Measurements from ENCODE around the gene CGB8.

DNA sequence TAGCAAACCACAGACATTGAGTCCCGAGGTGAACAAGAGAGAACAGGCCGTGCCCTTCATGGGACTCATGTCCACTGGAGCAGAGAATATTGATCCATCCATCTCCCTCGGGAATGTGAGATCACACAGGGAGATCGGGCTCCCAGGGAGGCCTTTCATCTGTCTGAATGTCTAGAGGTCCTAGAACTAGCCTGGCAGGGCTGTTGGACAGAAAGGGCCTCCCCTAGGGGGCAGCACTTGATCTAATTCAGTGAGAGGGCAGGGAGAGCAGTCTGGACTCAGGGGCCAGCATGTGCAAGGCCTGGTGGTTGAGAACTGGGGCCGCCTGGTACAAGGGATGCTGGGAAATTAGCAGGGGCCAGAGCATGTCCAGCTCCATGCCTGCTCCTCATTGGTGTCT lies 50.9 kb downstream of the CGB8 start:
- TF ChIP-seq POLR2A (IDR thresholded peaks at IDR 0.05; ENCODE audit: low read depth, low read length): no peak
- TF ChIP-seq, protein P1, sequence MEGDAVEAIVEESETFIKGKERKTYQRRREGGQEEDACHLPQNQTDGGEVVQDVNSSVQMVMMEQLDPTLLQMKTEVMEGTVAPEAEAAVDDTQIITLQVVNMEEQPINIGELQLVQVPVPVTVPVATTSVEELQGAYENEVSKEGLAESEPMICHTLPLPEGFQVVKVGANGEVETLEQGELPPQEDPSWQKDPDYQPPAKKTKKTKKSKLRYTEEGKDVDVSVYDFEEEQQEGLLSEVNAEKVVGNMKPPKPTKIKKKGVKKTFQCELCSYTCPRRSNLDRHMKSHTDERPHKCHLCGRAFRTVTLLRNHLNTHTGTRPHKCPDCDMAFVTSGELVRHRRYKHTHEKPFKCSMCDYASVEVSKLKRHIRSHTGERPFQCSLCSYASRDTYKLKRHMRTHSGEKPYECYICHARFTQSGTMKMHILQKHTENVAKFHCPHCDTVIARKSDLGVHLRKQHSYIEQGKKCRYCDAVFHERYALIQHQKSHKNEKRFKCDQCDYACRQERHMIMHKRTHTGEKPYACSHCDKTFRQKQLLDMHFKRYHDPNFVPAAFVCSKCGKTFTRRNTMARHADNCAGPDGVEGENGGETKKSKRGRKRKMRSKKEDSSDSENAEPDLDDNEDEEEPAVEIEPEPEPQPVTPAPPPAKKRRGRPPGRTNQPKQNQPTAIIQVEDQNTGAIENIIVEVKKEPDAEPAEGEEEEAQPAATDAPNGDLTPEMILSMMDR (IDR thresholded peaks at IDR 0.05 in 2 of 3, conservative IDR thresholded peaks at IDR 0.05 in 1 of 3; ENCODE audit: control insufficient read depth in 2 of 3, extremely low read depth in 1 of 3, insufficient read depth in 1 of 3, low read depth in 3 of 3, low read length in 3 of 3): peak; percentile 44 to 62 (median 56)
- no peak for TF ChIP-seq KDM1A (IDR thresholded peaks at IDR 0.05; ENCODE audit: borderline replicate concordance)
- TF ChIP-seq FOS (IDR thresholded peaks at IDR 0.05; ENCODE audit: borderline replicate concordance, extremely low read depth, insufficient read length): no peak
- TF ChIP-seq, protein P2, sequence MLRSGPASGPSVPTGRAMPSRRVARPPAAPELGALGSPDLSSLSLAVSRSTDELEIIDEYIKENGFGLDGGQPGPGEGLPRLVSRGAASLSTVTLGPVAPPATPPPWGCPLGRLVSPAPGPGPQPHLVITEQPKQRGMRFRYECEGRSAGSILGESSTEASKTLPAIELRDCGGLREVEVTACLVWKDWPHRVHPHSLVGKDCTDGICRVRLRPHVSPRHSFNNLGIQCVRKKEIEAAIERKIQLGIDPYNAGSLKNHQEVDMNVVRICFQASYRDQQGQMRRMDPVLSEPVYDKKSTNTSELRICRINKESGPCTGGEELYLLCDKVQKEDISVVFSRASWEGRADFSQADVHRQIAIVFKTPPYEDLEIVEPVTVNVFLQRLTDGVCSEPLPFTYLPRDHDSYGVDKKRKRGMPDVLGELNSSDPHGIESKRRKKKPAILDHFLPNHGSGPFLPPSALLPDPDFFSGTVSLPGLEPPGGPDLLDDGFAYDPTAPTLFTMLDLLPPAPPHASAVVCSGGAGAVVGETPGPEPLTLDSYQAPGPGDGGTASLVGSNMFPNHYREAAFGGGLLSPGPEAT (IDR thresholded peaks at IDR 0.05; ENCODE audit: low read depth): no peak
- no peak for TF ChIP-seq NBN (IDR thresholded peaks at IDR 0.05)

Data from GM12878 (cell line).